Measurements from ENCODE around the gene MMP11.

GRCh38 chr22:23831781-23832180 is 59.1 kb downstream of the MMP11 start:
- TF ChIP-seq CTCF (IDR thresholded peaks at IDR 0.05; ENCODE audit: insufficient read depth, low read length) (no peak), POLR2AphosphoS5 (IDR thresholded peaks at IDR 0.05; ENCODE audit: low read depth) (no peak), SPI1 (IDR thresholded peaks at IDR 0.05; ENCODE audit: borderline replicate concordance, low read depth) (no peak), GABPA (IDR thresholded peaks at IDR 0.05; ENCODE audit: low read depth) (no peak), REST (IDR thresholded peaks at IDR 0.05; ENCODE audit: insufficient replicate concordance, low read depth) (no peak)

Measured in HL-60 (cell line).